Hepatocyte (in vitro differentiated cells): ENCODE results near the gene KCNH3. TPM values are rescaled to one million over a fixed set of nuclear protein-coding genes. Genes with fewer than 3 reads are reported as not detected.

ENCODE experiments used
- DNase-seq: peaks from one replicate; pipeline ENCODE4 v3.0.0-alpha.2; 2016; ENCODE audit warnings: low spot score
- H2AFZ ChIP-seq: fragments of 200-600 bp; sonication (generic); 2 replicates; pipeline ENCODE4 v1.6.0; 2016; ENCODE audit warnings: antibody characterized with exemption, mild to moderate bottlenecking
- H3K27ac ChIP-seq: fragments of 200-600 bp; sonication (generic); 2 replicates; pipeline ENCODE4 v1.5.1; 2016; ENCODE audit warnings: mild to moderate bottlenecking
- H3K27me3 ChIP-seq: fragments of 200-600 bp; sonication (generic); 2 replicates; pipeline ENCODE4 v1.6.1; 2016
- H3K36me3 ChIP-seq: fragments of 200-600 bp; sonication (generic); replicated peaks from 2 replicates; pipeline ENCODE4 v1.5.1; 2016; ENCODE audit warnings: low read depth; ENCODE audit not compliant: insufficient read depth
- H3K4me1 ChIP-seq: fragments of 200-600 bp; sonication (generic); 2 replicates; pipeline ENCODE4 v1.5.1; 2016; ENCODE audit warnings: mild to moderate bottlenecking, moderate library complexity; ENCODE audit not compliant: insufficient read depth
- H3K4me2 ChIP-seq: fragments of 200-600 bp; sonication (generic); 2 replicates; pipeline ENCODE4 v1.6.0; 2016
- H3K4me3 ChIP-seq: fragments of 200-600 bp; sonication (generic); 2 replicates; pipeline ENCODE4 v1.5.1; 2016; ENCODE audit warnings: mild to moderate bottlenecking
- H3K79me2 ChIP-seq: fragments of 200-600 bp; sonication (generic); 2 replicates; pipeline ENCODE4 v1.6.0; 2017; ENCODE audit warnings: mild to moderate bottlenecking
- H3K9me2 ChIP-seq: fragments of 200-600 bp; sonication (generic); replicated peaks from 2 replicates; pipeline ENCODE4 v1.6.0; 2017; ENCODE audit warnings: mild to moderate bottlenecking; ENCODE audit not compliant: insufficient read depth
- H3K9me3 ChIP-seq: fragments of 200-600 bp; sonication (generic); 2 replicates; pipeline ENCODE4 v1.5.1; 2016; ENCODE audit warnings: low read depth, mild to moderate bottlenecking
- H4K20me1 ChIP-seq: fragments of 200-600 bp; sonication (generic); 2 replicates; pipeline ENCODE4 v1.6.0; 2016; ENCODE audit warnings: mild to moderate bottlenecking; ENCODE audit not compliant: insufficient read depth, poor library complexity, severe bottlenecking
- CTCF ChIP-seq: fragments of 200-600 bp; sonication (generic); IDR thresholded peaks from 2 replicates; pipeline ENCODE4 v1.5.1; 2016; ENCODE audit warnings: antibody characterized with exemption, mild to moderate bottlenecking; ENCODE audit not compliant: poor library complexity
- EZH2 ChIP-seq: fragments of 200-600 bp; sonication (generic); IDR thresholded peaks from 2 replicates; pipeline ENCODE4 v1.6.1; 2016; ENCODE audit warnings: antibody characterized with exemption, mild to moderate bottlenecking, borderline replicate concordance
- EZH2phosphoT487 ChIP-seq: fragments of 200-600 bp; sonication (generic); IDR thresholded peaks from one replicate; pipeline ENCODE4 v1.6.1; 2018; ENCODE audit warnings: antibody characterized with exemption, mild to moderate bottlenecking, low read depth, moderate library complexity; ENCODE audit not compliant: unreplicated experiment, severe bottlenecking
- WGBS: methylation state at CpG from one replicate; pipeline ENCODE4 v1.1.6; 2016; ENCODE audit warnings: low lambda C conversion rate; ENCODE audit errors: missing lambda C conversion rate; 5-methylcytosine and 5-hydroxymethylcytosine counted together
- polyA plus RNA-seq: library from polyadenylated mRNA; unstranded; fragments of >200 nt; fragmentation: Nextera tagmentation; extraction: Ambion mirVana; gene quantifications from 2 replicates; pipeline ENCODE4 v1.2.1, GENCODE V29; 2016
- total RNA-seq: library from RNA; depleted of rRNA; stranded (reverse); fragments of >200 nt; gene quantifications from 2 replicates; pipeline ENCODE4 v1.2.3, GENCODE V29; 2014

The KCNH3 gene
- total RNA-seq: 0.30 and 1.0 TPM in 2 replicates
- polyA plus RNA-seq: 0.43 and 1.1 TPM in 2 replicates

- H3K27me3 ChIP-seq: peaks cover 62% of the 10 kb centered on the region
- DNase-seq: peak; percentile 86
These were observed at the start of gene KCNH3 for GRCh38 chr12:49538510-49539403. Gene KCNH3, plus strand, starts transcription at chr12:49539030. Its CDS starts 387 bp downstream, at chr12:49539417.

GRCh38 chr12:49489154-49489553, 49.7 kb upstream of the KCNH3 start:
- TF ChIP-seq EZH2phosphoT487 (no peak), EZH2 (no peak), CTCF (no peak)
- no peaks in the 10 kb centered on the region for H3K4me1 ChIP-seq
- WGBS: 97% methylated on average over 3 of the region's 3 CpGs
- no peak overlapping the region for H2AFZ ChIP-seq
- H3K36me3 ChIP-seq: no peaks in the 10 kb centered on the region
- no peak overlapping the region for H3K27ac ChIP-seq
- no peaks in the 10 kb centered on the region for H3K9me3 ChIP-seq
- no peak overlapping the region for H3K4me3 ChIP-seq
- no peaks in the 10 kb centered on the region for H3K79me2 ChIP-seq
- H3K4me2 ChIP-seq: no peak overlapping the region
- no peaks in the 10 kb centered on the region for H3K9me2 ChIP-seq
- no peak for DNase-seq
- H3K27me3 ChIP-seq: no peaks in the 10 kb centered on the region
- no peaks in the 10 kb centered on the region for H4K20me1 ChIP-seq

More at GRCh38 chr12:49538510-49539403, at the start of gene KCNH3:
- peak within 1 kb of the TSS; percentile 57 for H2AFZ ChIP-seq
- no peaks in the 10 kb centered on the region for H3K9me3 ChIP-seq
- H3K4me3 ChIP-seq: peak within 1 kb of the TSS; percentile 58
- TF ChIP-seq EZH2phosphoT487 (no peak), CTCF (peak; percentile 4)
- 0% methylated on average over 15 of the region's 107 CpGs for WGBS
- H4K20me1 ChIP-seq: no peaks in the 10 kb centered on the region
- no peaks in the 10 kb centered on the region for H3K79me2 ChIP-seq
- H3K4me2 ChIP-seq: peak within 1 kb of the TSS; percentile 96
- no peaks in the 10 kb centered on the region for H3K9me2 ChIP-seq
- no peak within 1 kb of the TSS for H3K27ac ChIP-seq
- H3K36me3 ChIP-seq: no peaks in the 10 kb centered on the region
- peaks cover 15% of the 10 kb centered on the region for H3K4me1 ChIP-seq

- no peaks in the 10 kb centered on the region for H3K27me3 ChIP-seq
- no peak for DNase-seq
- H3K4me3 ChIP-seq: no peak overlapping the region
- H3K4me2 ChIP-seq: no peak overlapping the region
- no peak overlapping the region for H3K27ac ChIP-seq
- no peaks in the 10 kb centered on the region for H3K36me3 ChIP-seq
- H4K20me1 ChIP-seq: no peaks in the 10 kb centered on the region
- TF ChIP-seq EZH2phosphoT487 (no peak), EZH2 (no peak), CTCF (no peak)
- WGBS: 88% methylated on average over 4 of the region's 4 CpGs
- no peaks in the 10 kb centered on the region for H3K9me2 ChIP-seq
- H2AFZ ChIP-seq: no peak overlapping the region
- H3K4me1 ChIP-seq: no peaks in the 10 kb centered on the region
- H3K9me3 ChIP-seq: no peaks in the 10 kb centered on the region
- H3K79me2 ChIP-seq: no peaks in the 10 kb centered on the region
These were observed 49.1 kb upstream of the KCNH3 start for GRCh38 chr12:49489720-49490119.
